H1 (cell line): Measurements from ENCODE around the gene SPAG17. TPM values are rescaled to one million over a fixed set of nuclear protein-coding genes. Genes with fewer than 3 reads are reported as not detected.

Experiments
- ATF3 ChIP-seq: IDR thresholded peaks from 2 replicates; pipeline ENCODE4 v1.6.1; 2011; ENCODE audit warnings: low read depth, mild to moderate bottlenecking, low read length; ENCODE audit not compliant: insufficient read depth
- RAD21 ChIP-seq, 2 experiments: IDR thresholded peaks in 1 of 2; conservative IDR thresholded peaks in 1 of 2; 2 replicates each; pipeline ENCODE4 v1.6.1; 2011; ENCODE audit warnings: low read depth in 2 of 2, low read length in 2 of 2, improper control_type of control experiment in 1 of 2, inconsistent platforms in 1 of 2, mild to moderate bottlenecking in 1 of 2, moderate library complexity in 1 of 2
- TAF7 ChIP-seq: optimal IDR thresholded peaks from 2 replicates; pipeline ENCODE3; 2011; ENCODE audit warnings: low read depth, mild to moderate bottlenecking, inconsistent platforms, low read length, moderate library complexity, borderline replicate concordance
- ZNF274 ChIP-seq: IDR thresholded peaks from 2 replicates; pipeline ENCODE4 v1.7.0; 2012; ENCODE audit warnings: low read length, borderline replicate concordance; ENCODE audit errors: extremely low read depth
- polyA plus RNA-seq, 7 experiments: library from polyadenylated mRNA; depleted of rRNA in 3 of 7; stranded (reverse) in 5 of 7; unstranded in 2 of 7; fragments of >200 nt in 5 of 7; fragments of 200-250 nt in 2 of 7; gene quantifications; 1 replicate in 5 of 7; 2 replicates in 1 of 7; 4 replicates in 1 of 7; pipeline versions ENCODE4 v1.2.1 to v1.2.3, GENCODE V29; 2011 to 2013; ENCODE audit warnings: missing spikeins in 2 of 7, mixed read lengths in 2 of 7
- total RNA-seq: library from RNA; stranded (reverse); fragmentation: NEBNext Ultra II Directional; extraction: Animal tissue kit (Norgen Biotek cat#: 25700); gene quantifications from 2 replicates; pipeline ENCODE4 v1.2.1, GENCODE V29; 2021
- TF ChIP-seq, protein P1 (sequence below): fragments of 300-600 bp; sonication (generic); IDR thresholded peaks from 2 replicates; pipeline ENCODE4 v1.7.1; 2012; ENCODE audit warnings: low read length, moderate library complexity, mild to moderate bottlenecking, inconsistent platforms; ENCODE audit not compliant: insufficient replicate concordance

Gene SPAG17
- total and polyA plus RNA-seq, 2 of the 8 experiments (the other 6 are each of a cell fraction or from before 2014, with no cell fraction given), result 0.56 to 0.62 TPM

GRCh38 chr1:118201524-118201923 lies 16.5 kb upstream of the SPAG17 start (continued):
- no peak for TF ChIP-seq ATF3
- TF ChIP-seq TAF7, result no peak
- TF ChIP-seq, protein P1, sequence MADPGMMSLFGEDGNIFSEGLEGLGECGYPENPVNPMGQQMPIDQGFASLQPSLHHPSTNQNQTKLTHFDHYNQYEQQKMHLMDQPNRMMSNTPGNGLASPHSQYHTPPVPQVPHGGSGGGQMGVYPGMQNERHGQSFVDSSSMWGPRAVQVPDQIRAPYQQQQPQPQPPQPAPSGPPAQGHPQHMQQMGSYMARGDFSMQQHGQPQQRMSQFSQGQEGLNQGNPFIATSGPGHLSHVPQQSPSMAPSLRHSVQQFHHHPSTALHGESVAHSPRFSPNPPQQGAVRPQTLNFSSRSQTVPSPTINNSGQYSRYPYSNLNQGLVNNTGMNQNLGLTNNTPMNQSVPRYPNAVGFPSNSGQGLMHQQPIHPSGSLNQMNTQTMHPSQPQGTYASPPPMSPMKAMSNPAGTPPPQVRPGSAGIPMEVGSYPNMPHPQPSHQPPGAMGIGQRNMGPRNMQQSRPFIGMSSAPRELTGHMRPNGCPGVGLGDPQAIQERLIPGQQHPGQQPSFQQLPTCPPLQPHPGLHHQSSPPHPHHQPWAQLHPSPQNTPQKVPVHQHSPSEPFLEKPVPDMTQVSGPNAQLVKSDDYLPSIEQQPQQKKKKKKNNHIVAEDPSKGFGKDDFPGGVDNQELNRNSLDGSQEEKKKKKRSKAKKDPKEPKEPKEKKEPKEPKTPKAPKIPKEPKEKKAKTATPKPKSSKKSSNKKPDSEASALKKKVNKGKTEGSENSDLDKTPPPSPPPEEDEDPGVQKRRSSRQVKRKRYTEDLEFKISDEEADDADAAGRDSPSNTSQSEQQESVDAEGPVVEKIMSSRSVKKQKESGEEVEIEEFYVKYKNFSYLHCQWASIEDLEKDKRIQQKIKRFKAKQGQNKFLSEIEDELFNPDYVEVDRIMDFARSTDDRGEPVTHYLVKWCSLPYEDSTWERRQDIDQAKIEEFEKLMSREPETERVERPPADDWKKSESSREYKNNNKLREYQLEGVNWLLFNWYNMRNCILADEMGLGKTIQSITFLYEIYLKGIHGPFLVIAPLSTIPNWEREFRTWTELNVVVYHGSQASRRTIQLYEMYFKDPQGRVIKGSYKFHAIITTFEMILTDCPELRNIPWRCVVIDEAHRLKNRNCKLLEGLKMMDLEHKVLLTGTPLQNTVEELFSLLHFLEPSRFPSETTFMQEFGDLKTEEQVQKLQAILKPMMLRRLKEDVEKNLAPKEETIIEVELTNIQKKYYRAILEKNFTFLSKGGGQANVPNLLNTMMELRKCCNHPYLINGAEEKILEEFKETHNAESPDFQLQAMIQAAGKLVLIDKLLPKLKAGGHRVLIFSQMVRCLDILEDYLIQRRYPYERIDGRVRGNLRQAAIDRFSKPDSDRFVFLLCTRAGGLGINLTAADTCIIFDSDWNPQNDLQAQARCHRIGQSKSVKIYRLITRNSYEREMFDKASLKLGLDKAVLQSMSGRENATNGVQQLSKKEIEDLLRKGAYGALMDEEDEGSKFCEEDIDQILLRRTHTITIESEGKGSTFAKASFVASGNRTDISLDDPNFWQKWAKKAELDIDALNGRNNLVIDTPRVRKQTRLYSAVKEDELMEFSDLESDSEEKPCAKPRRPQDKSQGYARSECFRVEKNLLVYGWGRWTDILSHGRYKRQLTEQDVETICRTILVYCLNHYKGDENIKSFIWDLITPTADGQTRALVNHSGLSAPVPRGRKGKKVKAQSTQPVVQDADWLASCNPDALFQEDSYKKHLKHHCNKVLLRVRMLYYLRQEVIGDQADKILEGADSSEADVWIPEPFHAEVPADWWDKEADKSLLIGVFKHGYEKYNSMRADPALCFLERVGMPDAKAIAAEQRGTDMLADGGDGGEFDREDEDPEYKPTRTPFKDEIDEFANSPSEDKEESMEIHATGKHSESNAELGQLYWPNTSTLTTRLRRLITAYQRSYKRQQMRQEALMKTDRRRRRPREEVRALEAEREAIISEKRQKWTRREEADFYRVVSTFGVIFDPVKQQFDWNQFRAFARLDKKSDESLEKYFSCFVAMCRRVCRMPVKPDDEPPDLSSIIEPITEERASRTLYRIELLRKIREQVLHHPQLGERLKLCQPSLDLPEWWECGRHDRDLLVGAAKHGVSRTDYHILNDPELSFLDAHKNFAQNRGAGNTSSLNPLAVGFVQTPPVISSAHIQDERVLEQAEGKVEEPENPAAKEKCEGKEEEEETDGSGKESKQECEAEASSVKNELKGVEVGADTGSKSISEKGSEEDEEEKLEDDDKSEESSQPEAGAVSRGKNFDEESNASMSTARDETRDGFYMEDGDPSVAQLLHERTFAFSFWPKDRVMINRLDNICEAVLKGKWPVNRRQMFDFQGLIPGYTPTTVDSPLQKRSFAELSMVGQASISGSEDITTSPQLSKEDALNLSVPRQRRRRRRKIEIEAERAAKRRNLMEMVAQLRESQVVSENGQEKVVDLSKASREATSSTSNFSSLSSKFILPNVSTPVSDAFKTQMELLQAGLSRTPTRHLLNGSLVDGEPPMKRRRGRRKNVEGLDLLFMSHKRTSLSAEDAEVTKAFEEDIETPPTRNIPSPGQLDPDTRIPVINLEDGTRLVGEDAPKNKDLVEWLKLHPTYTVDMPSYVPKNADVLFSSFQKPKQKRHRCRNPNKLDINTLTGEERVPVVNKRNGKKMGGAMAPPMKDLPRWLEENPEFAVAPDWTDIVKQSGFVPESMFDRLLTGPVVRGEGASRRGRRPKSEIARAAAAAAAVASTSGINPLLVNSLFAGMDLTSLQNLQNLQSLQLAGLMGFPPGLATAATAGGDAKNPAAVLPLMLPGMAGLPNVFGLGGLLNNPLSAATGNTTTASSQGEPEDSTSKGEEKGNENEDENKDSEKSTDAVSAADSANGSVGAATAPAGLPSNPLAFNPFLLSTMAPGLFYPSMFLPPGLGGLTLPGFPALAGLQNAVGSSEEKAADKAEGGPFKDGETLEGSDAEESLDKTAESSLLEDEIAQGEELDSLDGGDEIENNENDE, result no peak
- TF ChIP-seq ZNF274, result no peak
- TF ChIP-seq RAD21 (IDR thresholded peaks at IDR 0.05 in 1 of 2, conservative IDR thresholded peaks at IDR 0.05 in 1 of 2; ENCODE audit: low read depth in 2 of 2, low read length in 2 of 2), result no peak
